H1 (cell line): ENCODE results near the gene MCUB. TPM values are rescaled to one million over a fixed set of nuclear protein-coding genes. Genes with fewer than 3 reads are reported as not detected.

Experiments
- CTCF ChIA-PET: fragments of 300-600 bp; sonication (Branson Sonifier 250); formaldehyde crosslinking; loops from one replicate; lab custom pipeline; 2021; ENCODE audit not compliant: partially characterized antibody; lab: Charles Lee
- POLR2A ChIA-PET: fragments of 300-600 bp; sonication (Branson Sonifier 250); formaldehyde crosslinking; loops from one replicate; lab custom pipeline; 2021; ENCODE audit warnings: inconsistent platforms; ENCODE audit not compliant: partially characterized antibody; lab: Charles Lee
- DNase-seq, 2 experiments: peaks; one replicate each; pipeline versions ENCODE4 v3.0.0 to v3.0.0-alpha.2; 2010 to 2022; ENCODE audit warnings: low spot score in 2 of 2, low read depth in 1 of 2, mixed read lengths in 1 of 2
- FAIRE-seq: peaks from 2 replicates; lab custom pipeline; 2011; peaks lifted over from hg19 to GRCh38; lab: Jason Lieb, UNC
- H2AFZ ChIP-seq: 2 replicates; pipeline ENCODE4 v1.8.1; 2012; ENCODE audit warnings: low read length, inconsistent platforms
- H2AK5ac ChIP-seq: 2 replicates; pipeline ENCODE4 v1.6.1; 2013; ENCODE audit warnings: low read depth, low read length
- H2BK120ac ChIP-seq: replicated peaks from 2 replicates; pipeline ENCODE3; 2013; ENCODE audit warnings: low read depth, low read length, inconsistent platforms
- H2BK12ac ChIP-seq: 2 replicates; pipeline ENCODE4 v1.6.1; 2013; ENCODE audit warnings: low read depth, low read length
- H2BK15ac ChIP-seq: 2 replicates; pipeline ENCODE4 v1.6.1; 2013; ENCODE audit warnings: low read length
- H2BK20ac ChIP-seq: 2 replicates; pipeline ENCODE4 v1.6.1; 2013; ENCODE audit warnings: low read length
- H2BK5ac ChIP-seq: 2 replicates; pipeline ENCODE4 v1.6.1; 2013; ENCODE audit warnings: low read depth, low read length
- H3K14ac ChIP-seq: 2 replicates; pipeline ENCODE4 v1.6.1; 2013; ENCODE audit warnings: inconsistent platforms; ENCODE audit not compliant: insufficient read length
- H3K18ac ChIP-seq: 2 replicates; pipeline ENCODE4 v1.6.1; 2013; ENCODE audit warnings: low read length; ENCODE audit errors: extremely low read depth
- H3K23ac ChIP-seq: 2 replicates; pipeline ENCODE4 v1.6.1; 2013; ENCODE audit warnings: inconsistent platforms; ENCODE audit not compliant: insufficient read length
- H3K23me2 ChIP-seq: 2 replicates; pipeline ENCODE4 v1.6.1; 2013; ENCODE audit warnings: low read depth, low read length
- H3K27ac ChIP-seq: 2 replicates; pipeline ENCODE4 v1.6.1; 2011; ENCODE audit warnings: low read depth, low read length, inconsistent platforms
- H3K27me3 ChIP-seq, 4 experiments: replicated peaks in 1 of 4; 1 replicate in 1 of 4; 2 replicates in 3 of 4; pipeline versions ENCODE4 v1.6.1 to v1.8.1; 2011 to 2013; ENCODE audit warnings: low read length in 3 of 4, mild to moderate bottlenecking in 3 of 4, inconsistent platforms in 2 of 4, mixed read lengths in 2 of 4, moderate library complexity in 1 of 4; ENCODE audit not compliant: control insufficient read depth in 3 of 4, insufficient read depth in 3 of 4; ENCODE audit errors: extremely low read depth in 1 of 4
- H3K36me3 ChIP-seq, 4 experiments: 2 replicates each; pipeline versions ENCODE4 v1.6.1 to v1.8.1; 2011 to 2013; ENCODE audit warnings: mild to moderate bottlenecking in 4 of 4, low read length in 3 of 4, moderate library complexity in 2 of 4, control low read depth in 1 of 4, inconsistent platforms in 1 of 4; ENCODE audit not compliant: insufficient read depth in 4 of 4, control insufficient read depth in 2 of 4
- H3K4ac ChIP-seq: replicated peaks from 2 replicates; pipeline ENCODE3; 2013; ENCODE audit warnings: low read length, low read depth, mixed read lengths, inconsistent platforms; ENCODE audit not compliant: insufficient read length
- H3K4me1 ChIP-seq, 4 experiments: replicated peaks in 1 of 4; 1 replicate in 1 of 4; 2 replicates in 3 of 4; pipeline versions ENCODE4 v1.6.1 to v1.8.1; 2011 to 2013; ENCODE audit warnings: low read length in 3 of 4, inconsistent platforms in 2 of 4, mixed read lengths in 1 of 4; ENCODE audit not compliant: insufficient read depth in 4 of 4, control insufficient read depth in 3 of 4
- H3K4me2 ChIP-seq, 2 experiments: 2 replicates each; pipeline versions ENCODE4 v1.6.1 to v1.8.1; 2011 to 2013; ENCODE audit warnings: low read depth in 2 of 2, low read length in 2 of 2, control low read depth in 1 of 2, inconsistent platforms in 1 of 2, mild to moderate bottlenecking in 1 of 2; ENCODE audit not compliant: insufficient read depth in 1 of 2
- H3K4me3 ChIP-seq, 4 experiments: fragments of 200-600, 300-600 bp in 1 of 4; sonication (generic), shearing (Covaris generic), sonication (Bioruptor Twin) in 1 of 4; 2 replicates each; pipeline versions ENCODE4 v1.5.1 to v1.8.1; 2011 to 2016; ENCODE audit warnings: low read length in 4 of 4, low read depth in 3 of 4, control low read depth in 2 of 4, inconsistent platforms in 2 of 4, mild to moderate bottlenecking in 2 of 4, mixed read lengths in 1 of 4, moderate library complexity in 1 of 4; ENCODE audit not compliant: insufficient read depth in 2 of 4; ENCODE audit errors: extremely low read depth in 1 of 4
- H3K56ac ChIP-seq: replicated peaks from 2 replicates; pipeline ENCODE3; 2013; ENCODE audit warnings: low read depth, mild to moderate bottlenecking, mixed read lengths, low read length, inconsistent platforms; ENCODE audit not compliant: insufficient read length
- H3K79me1 ChIP-seq: 2 replicates; pipeline ENCODE4 v1.6.1; 2013; ENCODE audit warnings: low read depth, low read length, control low read depth
- H3K79me2 ChIP-seq, 2 experiments: 2 replicates each; pipeline versions ENCODE4 v1.6.1 to v1.8.1; 2012 to 2013; ENCODE audit warnings: low read length in 2 of 2, mild to moderate bottlenecking in 2 of 2, inconsistent platforms in 1 of 2; ENCODE audit not compliant: insufficient read depth in 2 of 2, control insufficient read depth in 1 of 2
- H3K9ac ChIP-seq, 4 experiments: replicated peaks in 1 of 4; 1 replicate in 1 of 4; 2 replicates in 3 of 4; pipeline versions ENCODE4 v1.6.1 to v1.8.1; 2011 to 2013; ENCODE audit warnings: low read depth in 3 of 4, low read length in 3 of 4, control low read depth in 2 of 4, mild to moderate bottlenecking in 2 of 4, moderate library complexity in 2 of 4, inconsistent platforms in 1 of 4; ENCODE audit errors: extremely low read depth in 1 of 4
- H3K9me3 ChIP-seq, 2 experiments: 2 replicates each; pipeline versions ENCODE4 v1.6.1 to v1.8.1; 2012 to 2013; ENCODE audit warnings: mild to moderate bottlenecking in 2 of 2, moderate library complexity in 2 of 2, control low read depth in 1 of 2, inconsistent platforms in 1 of 2, low read depth in 1 of 2, low read length in 1 of 2, mixed read lengths in 1 of 2; ENCODE audit not compliant: insufficient read depth in 2 of 2
- H4K20me1 ChIP-seq, 2 experiments: replicated peaks in 1 of 2; 2 replicates each; pipeline versions ENCODE3 to v1.8.1; 2011 to 2013; ENCODE audit warnings: inconsistent platforms in 2 of 2, low read length in 2 of 2, mild to moderate bottlenecking in 1 of 2; ENCODE audit not compliant: insufficient read depth in 2 of 2, control insufficient read depth in 1 of 2
- H4K5ac ChIP-seq: 2 replicates; pipeline ENCODE4 v1.6.1; 2013; ENCODE audit warnings: low read length, low read depth, mixed read lengths, inconsistent platforms; ENCODE audit not compliant: insufficient read length
- H4K8ac ChIP-seq: 2 replicates; pipeline ENCODE4 v1.8.0; 2013; ENCODE audit warnings: mild to moderate bottlenecking, moderate library complexity, low read length, inconsistent platforms; ENCODE audit not compliant: insufficient read depth; ENCODE audit errors: extremely low read depth
- H4K91ac ChIP-seq: replicated peaks from 2 replicates; pipeline ENCODE3; 2013; ENCODE audit warnings: low read length, mixed read lengths, inconsistent platforms; ENCODE audit not compliant: insufficient read length
- RXRA ChIP-seq: IDR thresholded peaks from 2 replicates; pipeline ENCODE4 v1.6.1; 2011; ENCODE audit warnings: low read depth, mild to moderate bottlenecking, low read length, moderate library complexity; ENCODE audit not compliant: insufficient read depth
- WGBS, 2 experiments: shearing (Covaris generic) in 1 of 2; methylation state at CpG; one replicate each; pipeline versions ENCODE4 v1.1.6 to v1.1.7; 2013 to 2015; ENCODE audit warnings: low lambda C conversion rate in 2 of 2, mixed read lengths in 2 of 2, inconsistent platforms in 1 of 2, low coverage in 1 of 2, missing lambda C conversion rate in 1 of 2; ENCODE audit not compliant: insufficient replicate concordance in 2 of 2, insufficient coverage in 1 of 2, insufficient read length in 1 of 2; ENCODE audit errors: extremely low coverage in 1 of 2, missing lambda C conversion rate in 1 of 2; 5-methylcytosine and 5-hydroxymethylcytosine counted together
- polyA plus RNA-seq, 7 experiments: library from polyadenylated mRNA; depleted of rRNA in 3 of 7; stranded (reverse) in 5 of 7; unstranded in 2 of 7; fragments of >200 nt in 5 of 7; fragments of 200-250 nt in 2 of 7; gene quantifications; 1 replicate in 5 of 7; 2 replicates in 1 of 7; 4 replicates in 1 of 7; pipeline versions ENCODE4 v1.2.1 to v1.2.3, GENCODE V29; 2011 to 2013; ENCODE audit warnings: missing spikeins in 2 of 7, mixed read lengths in 2 of 7
- total RNA-seq: library from RNA; stranded (reverse); fragmentation: NEBNext Ultra II Directional; extraction: Animal tissue kit (Norgen Biotek cat#: 25700); gene quantifications from 2 replicates; pipeline ENCODE4 v1.2.1, GENCODE V29; 2021

Gene MCUB
- total and polyA plus RNA-seq, 2 of the 8 experiments (the other 6 are each of a cell fraction or from before 2014, with no cell fraction given): 15.2 to 19.4 TPM

DNA sequence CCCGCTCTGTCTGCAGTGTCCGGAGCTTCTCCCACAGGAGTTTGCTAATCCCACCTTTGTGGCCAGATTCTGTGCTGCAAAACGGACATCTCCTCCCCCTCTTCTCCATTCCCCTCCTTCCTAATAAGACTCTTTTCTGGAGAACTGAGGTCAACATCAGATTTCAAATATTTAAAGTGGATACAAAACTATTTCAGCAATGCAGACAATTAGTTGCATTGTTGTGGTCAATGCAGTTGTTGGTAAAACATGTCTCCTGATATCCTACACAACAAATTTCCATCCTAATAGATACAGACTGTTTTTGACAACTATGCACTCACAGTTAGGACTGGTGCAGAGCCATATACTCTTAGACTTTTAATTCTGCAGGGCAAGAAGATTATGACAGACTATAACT is 5.1 kb upstream of the MCUB start:
- Histone ChIP-seq H3K18ac (no peak overlapping the region), H3K4me3 (no peak overlapping the region), H2BK20ac (no peak overlapping the region), H3K4me1 (no peaks in the 10 kb centered on the region; a peak in 1 of 7 replicates), H3K23me2 (peaks cover under 1% of the 10 kb centered on the region; the same call in 1 of the 2 replicates), H2BK15ac (no peak overlapping the region), H3K9me3 (peaks cover 2 to 9% of the 10 kb centered on the region in 2 experiments; a peak in 1 of 4 replicates), H3K79me2 (no peaks in the 10 kb centered on the region), H4K20me1 (no peaks in the 10 kb centered on the region), H3K56ac (no peak overlapping the region), H2BK120ac (no peak overlapping the region), H4K5ac (no peak overlapping the region), H2BK12ac (no peak overlapping the region), H2AFZ (no peak overlapping the region), H3K79me1 (no peaks in the 10 kb centered on the region), H3K14ac (no peak overlapping the region), H3K27ac (no peak overlapping the region), H4K91ac (no peak overlapping the region), H3K9ac (no peak overlapping the region), H3K27me3 (no peaks in the 10 kb centered on the region), H3K4me2 (no peak overlapping the region), H2BK5ac (no peak overlapping the region), H2AK5ac (no peak overlapping the region), H3K36me3 (no peaks in the 10 kb centered on the region; a peak in 1 of 8 replicates), H3K23ac (no peak overlapping the region), H4K8ac (no peak overlapping the region), H3K4ac (no peak overlapping the region)
- POLR2A ChIA-PET: interaction anchor here (1.2 kb wide), 1 partner anchor 12 kb away, joined by 3 read pairs; no protein-coding TSS in a partner anchor
- no peak for DNase-seq
- no peak for FAIRE-seq
- CTCF ChIA-PET: no interaction called here
- TF ChIP-seq RXRA: no peak
- WGBS, 2 experiments: 92% methylated on average over 3 of the region's 3 CpGs; no CpG with 5 or more reads in 1 of the 2 experiments
